Stimulated activated naive CD8-positive, alpha-beta T cell treated with anti-CD3 and anti-CD28 coated beads, Interleukin-15, amount 100 ng/mL, for 72 hours (primary cell): ENCODE measurements around the gene INPP5D.
"Not testable (repeated sequence)": the region's sequence is repeated elsewhere in the genome, so short reads cannot be mapped to it uniquely, and the experiment has no call there.

Experiments used
- ATAC-seq: fragments of 150-1000 bp; cut with Tn5 transposase; 2 replicates; pipeline ENCODE4 v1.10.0; 2021; ENCODE audit warnings: mild to moderate bottlenecking, moderate library complexity
- DNase-seq, 2 donors: peaks; one replicate each; pipeline ENCODE4 v3.0.0; 2021 to 2022
- H3K27ac Mint-ChIP-seq, 2 donors: one replicate each; pipeline ENCODE4 v1.8.0; 2022; ENCODE audit warnings: mild to moderate bottlenecking in 2 of 2, mixed read lengths in 2 of 2, moderate library complexity in 2 of 2
- H3K27me3 Mint-ChIP-seq: one replicate; pipeline ENCODE4 v1.8.0; 2022; ENCODE audit warnings: mixed read lengths
- H3K4me1 Mint-ChIP-seq: one replicate; pipeline ENCODE4 v1.8.0; 2022; ENCODE audit warnings: mild to moderate bottlenecking, mixed read lengths
- H3K4me3 Mint-ChIP-seq, 2 donors: one replicate each; pipeline ENCODE4 v1.8.0; 2022; ENCODE audit warnings: mild to moderate bottlenecking in 2 of 2, mixed read lengths in 2 of 2, moderate library complexity in 1 of 2
- H3K9me3 Mint-ChIP-seq, 2 donors: one replicate each; pipeline ENCODE4 v1.8.0; 2022; ENCODE audit warnings: mixed read lengths in 2 of 2

The INPP5D gene

GRCh38 chr2:233156461-233156860 is 96.3 kb downstream of the INPP5D start:
- not testable (repeated sequence) for H3K4me3 Mint-ChIP-seq, DNase-seq, ATAC-seq, H3K27me3 Mint-ChIP-seq, H3K9me3 Mint-ChIP-seq
- H3K4me1 Mint-ChIP-seq, result peaks cover 12% of the 10 kb centered on the region
- peak overlapping the region in 1 of 2 donors; percentile 12 for H3K27ac Mint-ChIP-seq

DNA sequence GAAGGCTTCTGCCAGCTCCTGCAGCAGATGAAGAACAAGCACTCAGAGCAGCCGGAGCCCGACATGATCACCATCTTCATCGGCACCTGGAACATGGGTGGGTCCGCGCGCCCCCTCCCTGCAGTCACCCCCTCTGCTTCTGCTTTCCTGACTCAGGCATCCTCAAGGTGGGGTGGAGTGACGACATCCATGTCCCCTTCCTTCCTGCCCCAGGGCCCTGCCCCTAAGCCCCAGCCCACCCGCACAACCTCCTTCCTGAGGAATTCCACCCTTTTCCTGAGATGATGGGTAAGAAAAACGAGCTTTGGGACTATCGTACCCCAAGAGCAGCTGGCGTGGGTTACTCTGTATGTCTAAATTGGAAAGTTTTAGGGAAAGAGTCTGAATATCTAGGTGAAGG is 101.6 kb downstream of the INPP5D start:
- peak overlapping the region in 1 of 2 donors; percentile 80 for H3K27ac Mint-ChIP-seq
- H3K27me3 Mint-ChIP-seq, result no peaks in the 10 kb centered on the region
- H3K4me1 Mint-ChIP-seq, result no peaks in the 10 kb centered on the region
- no peak for DNase-seq
- no peaks in the 10 kb centered on the region for H3K9me3 Mint-ChIP-seq
- no peak for ATAC-seq
- no peak overlapping the region for H3K4me3 Mint-ChIP-seq

DNA sequence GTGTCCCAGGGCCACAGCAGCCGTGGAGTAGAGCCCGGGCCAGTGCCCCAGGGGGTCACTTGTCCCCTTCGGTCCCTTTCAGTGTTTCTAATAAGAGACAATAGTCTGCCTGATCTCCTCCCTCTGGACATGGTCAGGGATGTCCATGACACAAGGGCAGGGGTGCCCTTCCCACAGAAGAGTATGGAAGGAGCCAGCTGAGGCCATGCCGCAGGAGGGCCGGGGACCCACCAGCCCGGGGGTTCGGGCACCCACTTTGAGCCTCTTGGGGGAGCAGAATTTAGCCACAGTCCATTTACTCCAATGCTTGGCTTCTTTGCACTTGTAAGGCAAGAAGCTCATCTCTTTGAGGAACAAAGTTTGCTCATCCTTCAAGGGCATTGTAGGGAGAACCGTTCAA is 102.6 kb downstream of the INPP5D start:
- Mint-ChIP-seq H3K27me3 (no peaks in the 10 kb centered on the region), H3K27ac (no peak overlapping the region), H3K9me3 (no peaks in the 10 kb centered on the region), H3K4me3 (no peak overlapping the region), H3K4me1 (no peaks in the 10 kb centered on the region)
- DNase-seq (no peak), ATAC-seq (no peak)

DNA sequence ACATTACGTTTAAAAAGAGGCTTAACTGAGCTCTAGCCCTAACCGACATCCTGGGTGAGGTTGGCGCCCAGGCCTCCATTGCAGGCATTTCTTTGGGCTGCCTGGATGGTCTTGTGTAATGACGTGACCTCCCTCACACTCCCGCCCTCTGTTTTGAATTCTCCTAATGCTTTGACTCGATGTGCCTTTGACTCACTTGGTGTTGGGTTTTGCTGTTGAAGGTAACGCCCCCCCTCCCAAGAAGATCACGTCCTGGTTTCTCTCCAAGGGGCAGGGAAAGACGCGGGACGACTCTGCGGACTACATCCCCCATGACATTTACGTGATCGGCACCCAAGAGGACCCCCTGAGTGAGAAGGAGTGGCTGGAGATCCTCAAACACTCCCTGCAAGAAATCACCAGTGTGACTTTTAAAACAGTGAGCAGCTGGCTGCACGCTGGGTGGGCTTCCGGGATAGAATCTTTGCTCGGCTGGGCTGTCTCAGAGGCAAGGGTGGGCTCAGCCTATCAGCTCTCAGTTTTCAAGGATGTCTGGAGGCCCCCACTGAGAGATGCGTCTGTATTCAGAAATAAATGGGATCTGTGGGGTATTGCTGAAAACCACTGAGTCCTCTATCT is 103.5 kb downstream of the INPP5D start:
- Mint-ChIP-seq H3K4me1 (no peaks in the 10 kb centered on the region), H3K27ac (no peak overlapping the region), H3K27me3 (no peaks in the 10 kb centered on the region), H3K9me3 (no peaks in the 10 kb centered on the region), H3K4me3 (no peak overlapping the region)
- no peak for DNase-seq
- ATAC-seq, result no peak

DNA sequence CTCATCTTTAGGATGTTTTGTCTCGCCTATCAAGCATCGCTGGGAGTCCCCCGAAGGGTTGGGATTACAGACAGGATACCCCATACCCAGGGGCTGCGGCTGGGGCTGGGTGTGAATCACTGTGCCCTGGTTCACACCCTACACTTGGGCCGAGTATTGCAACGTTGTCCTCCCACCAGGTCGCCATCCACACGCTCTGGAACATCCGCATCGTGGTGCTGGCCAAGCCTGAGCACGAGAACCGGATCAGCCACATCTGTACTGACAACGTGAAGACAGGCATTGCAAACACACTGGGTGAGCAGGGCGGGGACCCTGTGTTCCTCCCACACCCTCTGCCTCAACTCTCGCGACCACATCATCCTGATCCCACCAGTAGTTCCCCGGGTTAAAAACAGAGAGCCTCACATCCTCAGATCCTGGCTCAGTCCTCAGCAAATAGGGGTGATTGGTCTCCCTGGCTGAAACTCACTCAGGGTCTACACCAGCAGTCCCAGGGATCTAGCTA is 104.0 kb downstream of the INPP5D start:
- ATAC-seq (no peak), DNase-seq (no peak)
- Mint-ChIP-seq H3K9me3 (no peaks in the 10 kb centered on the region), H3K27ac (peak overlapping the region in 1 of 2 donors; percentile 38), H3K4me1 (no peaks in the 10 kb centered on the region), H3K4me3 (no peak overlapping the region), H3K27me3 (no peaks in the 10 kb centered on the region)

DNA sequence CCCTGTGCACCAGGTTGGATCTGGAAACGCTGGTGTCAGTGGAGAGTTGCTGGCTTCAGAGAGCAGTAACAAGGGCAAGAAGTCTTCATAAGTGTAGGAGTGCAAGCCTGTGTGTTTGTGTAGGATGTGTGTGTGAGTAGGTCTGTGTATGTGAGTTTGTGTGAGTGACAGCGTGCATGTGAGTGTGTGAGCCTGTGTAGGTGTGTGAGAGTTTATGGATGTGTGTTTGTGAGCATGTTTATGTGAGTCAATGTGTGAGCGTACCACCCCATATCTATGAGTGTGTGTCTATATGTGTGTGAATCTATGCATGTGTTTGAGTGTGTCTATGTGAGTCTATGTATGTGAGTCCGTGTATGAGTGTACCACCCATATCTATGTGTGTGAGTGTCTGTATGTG is 104.8 kb downstream of the INPP5D start:
- Mint-ChIP-seq H3K4me1 (no peaks in the 10 kb centered on the region), H3K27ac (no peak overlapping the region), H3K4me3 (no peak overlapping the region), H3K9me3 (no peaks in the 10 kb centered on the region), H3K27me3 (no peaks in the 10 kb centered on the region)
- DNase-seq, result no peak
- ATAC-seq, result no peak

- no peak overlapping the region for H3K27ac Mint-ChIP-seq
- no peaks in the 10 kb centered on the region for H3K9me3 Mint-ChIP-seq
- no peaks in the 10 kb centered on the region for H3K4me1 Mint-ChIP-seq
- no peak overlapping the region for H3K4me3 Mint-ChIP-seq
- no peaks in the 10 kb centered on the region for H3K27me3 Mint-ChIP-seq
- DNase-seq, result no peak
- ATAC-seq, result peak; percentile 18
Observed at GRCh38 chr2:233165543-233165894, 105.4 kb downstream of the INPP5D start.

DNA sequence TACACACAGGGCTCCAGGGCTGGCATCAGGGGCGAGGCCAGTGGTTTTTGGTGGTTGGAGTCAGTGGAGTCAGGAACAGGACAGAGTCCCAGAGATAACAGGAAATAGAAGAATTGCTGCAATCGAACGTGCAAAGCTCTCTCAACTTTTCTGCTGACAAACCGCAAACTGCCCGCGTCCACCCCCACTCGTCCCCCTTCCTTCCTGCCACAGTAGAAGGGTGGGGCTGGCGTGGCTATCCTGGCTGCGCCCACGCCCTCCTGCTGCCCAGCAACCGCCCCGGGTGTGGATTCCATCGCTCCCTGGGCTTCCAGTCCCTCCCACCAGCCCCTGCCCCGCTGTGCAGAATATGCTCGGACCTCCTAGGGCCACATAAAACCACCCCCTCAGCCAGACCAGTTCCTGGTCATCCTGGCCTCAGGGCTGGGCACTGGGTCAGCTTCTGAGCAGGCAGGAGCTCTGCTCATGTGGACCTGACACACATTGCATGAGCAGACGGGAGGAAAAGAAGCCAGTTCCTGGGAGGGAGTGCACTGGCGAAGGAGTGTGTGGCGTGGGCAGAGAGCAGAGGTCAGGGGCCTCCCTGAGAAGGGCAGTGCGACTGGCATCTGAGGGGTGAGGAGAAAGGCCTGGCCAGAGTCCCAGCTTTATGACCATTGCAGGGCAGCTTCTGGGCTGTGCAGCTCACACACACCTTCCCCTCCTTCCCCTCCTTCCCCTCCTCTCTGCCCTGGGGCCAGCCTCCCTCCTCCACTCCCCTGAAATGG is 105.9 kb downstream of the INPP5D start:
- no peak for DNase-seq
- Mint-ChIP-seq H3K27ac (no peak overlapping the region), H3K4me1 (no peaks in the 10 kb centered on the region), H3K9me3 (no peaks in the 10 kb centered on the region), H3K27me3 (no peaks in the 10 kb centered on the region), H3K4me3 (no peak overlapping the region)
- peak; percentile 26 for ATAC-seq

- DNase-seq, result no peak
- H3K27me3 Mint-ChIP-seq, result no peaks in the 10 kb centered on the region
- no peak for ATAC-seq
- no peak overlapping the region for H3K27ac Mint-ChIP-seq
- no peaks in the 10 kb centered on the region for H3K9me3 Mint-ChIP-seq
- H3K4me3 Mint-ChIP-seq, result no peak overlapping the region
- no peaks in the 10 kb centered on the region for H3K4me1 Mint-ChIP-seq
Observed at GRCh38 chr2:233168445-233168844, 108.3 kb downstream of the INPP5D start.

DNA sequence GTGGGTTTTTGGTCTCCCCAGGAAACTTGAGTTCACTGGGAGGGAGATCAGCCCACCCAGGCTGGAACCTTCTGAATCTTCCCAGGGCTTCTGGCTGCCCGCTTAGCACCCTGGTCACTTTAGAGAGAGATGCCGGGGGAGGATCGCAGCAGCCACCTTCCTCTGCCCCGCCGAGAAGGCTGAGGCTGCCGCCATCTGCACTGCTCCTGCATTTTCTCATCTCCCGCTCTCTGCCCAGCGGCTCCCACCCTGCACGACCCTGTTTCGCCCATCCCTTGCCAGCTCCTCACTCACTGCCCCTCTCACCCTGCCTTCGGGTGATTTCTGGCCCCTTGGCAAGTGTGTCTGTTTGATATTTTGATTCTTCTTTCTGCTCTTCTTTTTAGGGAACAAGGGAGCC is 108.8 kb downstream of the INPP5D start:
- no peak for DNase-seq
- Mint-ChIP-seq H3K4me1 (no peaks in the 10 kb centered on the region), H3K4me3 (no peak overlapping the region), H3K9me3 (no peaks in the 10 kb centered on the region), H3K27ac (peak overlapping the region in 1 of 2 donors; percentile 57), H3K27me3 (no peaks in the 10 kb centered on the region)
- ATAC-seq, result no peak

GRCh38 chr2:233171344-233171743 is 111.2 kb downstream of the INPP5D start:
- DNase-seq (no peak), ATAC-seq (no peak)
- Mint-ChIP-seq H3K4me1 (no peaks in the 10 kb centered on the region), H3K27ac (peak overlapping the region in 1 of 2 donors; percentile 45), H3K4me3 (no peak overlapping the region), H3K9me3 (peaks cover 0 to 7% of the 10 kb centered on the region in 2 donors), H3K27me3 (no peaks in the 10 kb centered on the region)

DNA sequence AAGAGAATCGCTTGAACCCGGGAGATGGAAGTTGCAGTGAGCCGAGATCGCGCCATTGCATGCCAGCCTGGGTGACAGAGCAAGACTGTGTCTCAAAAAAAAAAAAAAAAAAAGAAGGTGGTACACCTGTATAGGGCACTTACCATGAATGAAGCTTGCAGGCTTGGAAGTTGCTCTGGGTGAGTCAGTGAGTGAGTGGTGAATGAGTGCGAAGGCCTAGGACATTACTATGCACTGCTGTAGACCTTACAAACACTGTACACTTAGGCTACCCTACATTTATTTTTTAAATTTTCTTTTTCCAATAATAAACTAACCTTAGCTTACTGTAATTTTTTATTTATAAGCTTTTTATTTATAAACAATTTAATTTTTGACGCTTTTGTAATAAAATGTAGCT is 113.0 kb downstream of the INPP5D start:
- Mint-ChIP-seq H3K27ac (peak overlapping the region in 1 of 2 donors; percentile 68), H3K4me1 (no peaks in the 10 kb centered on the region), H3K9me3 (peaks cover 0 to 7% of the 10 kb centered on the region in 2 donors), H3K27me3 (no peaks in the 10 kb centered on the region), H3K4me3 (no peak overlapping the region)
- ATAC-seq (no peak), DNase-seq (no peak)

DNA sequence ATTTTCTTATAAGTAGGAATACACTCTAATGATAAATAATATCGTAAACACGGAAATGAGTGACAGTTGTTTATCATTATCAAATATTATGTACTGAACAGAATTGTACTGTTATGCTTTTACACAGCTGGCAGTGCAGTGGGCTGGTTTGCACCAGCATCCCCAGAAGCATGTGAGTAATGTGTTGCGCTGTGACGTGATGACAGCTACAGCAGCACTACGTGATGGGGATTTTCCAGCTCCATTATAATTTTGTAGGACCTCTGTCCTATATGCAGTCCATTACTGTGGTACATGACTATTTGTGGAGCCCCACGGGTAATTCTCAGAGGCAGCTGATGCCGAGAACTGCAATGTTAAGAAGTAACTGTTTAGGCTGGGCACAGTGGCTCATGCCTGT is 114.0 kb downstream of the INPP5D start:
- H3K4me3 Mint-ChIP-seq, result no peak overlapping the region
- no peak for ATAC-seq
- H3K9me3 Mint-ChIP-seq, result peaks cover 0 to 7% of the 10 kb centered on the region in 2 donors
- no peak for DNase-seq
- no peaks in the 10 kb centered on the region for H3K27me3 Mint-ChIP-seq
- H3K4me1 Mint-ChIP-seq, result no peaks in the 10 kb centered on the region
- no peak overlapping the region for H3K27ac Mint-ChIP-seq

DNA sequence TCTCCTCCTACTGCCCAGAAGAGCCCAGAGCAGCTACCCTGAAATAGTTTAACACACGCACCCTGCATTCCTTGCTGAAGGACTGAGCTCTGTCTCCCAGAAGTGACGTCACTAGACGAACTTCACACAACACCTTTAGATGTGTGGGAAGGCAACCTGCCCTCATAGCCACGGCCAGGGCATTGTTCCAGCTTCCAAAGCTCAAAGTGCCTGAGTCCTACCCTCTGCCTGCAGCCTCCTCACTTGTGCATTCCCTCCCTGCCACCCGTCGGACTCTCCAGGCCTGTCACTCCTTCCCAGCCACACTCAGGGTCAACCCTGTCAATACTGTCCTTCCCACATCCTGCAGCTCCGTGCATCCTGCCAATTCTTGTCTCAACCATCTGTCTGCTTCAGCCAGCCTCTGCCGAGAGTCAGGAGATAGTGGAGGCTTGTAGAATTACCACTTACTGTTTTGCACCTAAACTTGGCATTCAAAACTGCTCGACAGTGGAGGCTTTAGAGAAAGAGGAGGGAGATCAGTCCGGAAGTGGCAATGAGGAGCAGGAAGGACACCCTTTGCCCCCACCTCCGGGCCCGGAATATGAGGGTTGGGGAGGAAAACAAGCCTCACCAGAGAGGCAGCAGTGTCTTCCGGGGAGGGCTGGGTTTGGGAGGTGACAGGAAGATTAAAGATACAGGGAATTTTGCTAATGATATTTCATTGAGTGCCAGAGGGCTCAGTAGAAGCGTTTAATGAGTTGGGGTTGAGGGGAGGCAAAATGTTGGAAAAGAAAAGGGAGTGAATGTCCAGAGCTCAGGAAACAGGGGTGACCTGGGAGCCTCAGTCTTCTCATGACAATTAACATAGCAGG is 119.1 kb downstream of the INPP5D start:
- ATAC-seq (no peak), DNase-seq (no peak)
- Mint-ChIP-seq H3K27me3 (no peaks in the 10 kb centered on the region), H3K9me3 (peaks cover 0 to 7% of the 10 kb centered on the region in 2 donors), H3K4me3 (no peak overlapping the region), H3K27ac (peak overlapping the region; percentile 59 to 73), H3K4me1 (no peaks in the 10 kb centered on the region)

DNA sequence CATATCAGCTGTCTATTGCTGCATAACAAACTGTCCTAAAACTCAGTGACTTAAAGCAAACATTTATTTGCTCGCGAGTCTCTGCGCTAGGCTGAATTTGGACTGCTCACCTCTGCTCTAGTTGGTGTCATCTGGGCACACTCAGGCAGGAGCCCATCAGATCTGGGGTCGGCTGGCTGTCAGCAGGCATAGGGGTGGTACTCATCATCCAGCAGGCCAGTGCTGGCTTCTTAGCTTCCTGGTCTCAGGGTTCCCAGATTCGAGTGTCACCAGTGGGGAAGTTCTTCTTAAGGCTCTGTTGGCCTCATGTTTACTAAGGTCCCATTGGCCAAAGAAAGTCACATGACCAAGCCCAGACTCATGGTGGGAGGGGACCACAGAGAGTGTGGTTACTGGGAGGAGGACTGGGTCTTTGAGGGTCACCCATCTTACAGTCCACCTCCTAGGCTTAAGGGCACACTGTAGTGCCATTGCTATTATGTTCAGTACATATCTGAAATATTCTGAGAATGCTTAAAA is 119.8 kb downstream of the INPP5D start:
- Mint-ChIP-seq H3K4me1 (no peaks in the 10 kb centered on the region), H3K27ac (peak overlapping the region in 1 of 2 donors; percentile 59), H3K9me3 (peaks cover 0 to 7% of the 10 kb centered on the region in 2 donors), H3K27me3 (no peaks in the 10 kb centered on the region), H3K4me3 (no peak overlapping the region)
- ATAC-seq (no peak), DNase-seq (no peak)
